ENCODE measurements around the gene MTX2.
"Not testable (repeated sequence)": the region's sequence is repeated elsewhere in the genome, so short reads cannot be mapped to it uniquely, and the experiment has no call there.

Gene MTX2

DNA sequence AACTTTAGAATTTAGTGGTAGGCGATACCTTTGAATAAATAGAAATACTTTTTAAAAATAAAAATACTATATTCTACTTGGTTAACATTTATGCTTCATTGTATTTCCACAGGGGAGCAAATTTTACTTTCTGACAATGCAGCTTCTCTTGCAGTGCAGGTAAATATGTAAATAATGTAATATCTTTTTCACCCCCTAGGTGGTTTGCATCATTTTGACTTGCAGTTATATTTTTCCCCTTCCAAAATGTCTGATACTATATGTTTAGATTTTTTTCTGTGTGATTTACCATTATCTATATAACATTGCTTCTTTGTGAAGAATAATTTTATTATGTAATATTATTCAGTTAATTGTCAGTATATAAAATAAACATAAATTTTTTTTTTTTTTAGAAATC, 28.5 kb downstream of the MTX2 start:
- TF ChIP-seq, protein P1, sequence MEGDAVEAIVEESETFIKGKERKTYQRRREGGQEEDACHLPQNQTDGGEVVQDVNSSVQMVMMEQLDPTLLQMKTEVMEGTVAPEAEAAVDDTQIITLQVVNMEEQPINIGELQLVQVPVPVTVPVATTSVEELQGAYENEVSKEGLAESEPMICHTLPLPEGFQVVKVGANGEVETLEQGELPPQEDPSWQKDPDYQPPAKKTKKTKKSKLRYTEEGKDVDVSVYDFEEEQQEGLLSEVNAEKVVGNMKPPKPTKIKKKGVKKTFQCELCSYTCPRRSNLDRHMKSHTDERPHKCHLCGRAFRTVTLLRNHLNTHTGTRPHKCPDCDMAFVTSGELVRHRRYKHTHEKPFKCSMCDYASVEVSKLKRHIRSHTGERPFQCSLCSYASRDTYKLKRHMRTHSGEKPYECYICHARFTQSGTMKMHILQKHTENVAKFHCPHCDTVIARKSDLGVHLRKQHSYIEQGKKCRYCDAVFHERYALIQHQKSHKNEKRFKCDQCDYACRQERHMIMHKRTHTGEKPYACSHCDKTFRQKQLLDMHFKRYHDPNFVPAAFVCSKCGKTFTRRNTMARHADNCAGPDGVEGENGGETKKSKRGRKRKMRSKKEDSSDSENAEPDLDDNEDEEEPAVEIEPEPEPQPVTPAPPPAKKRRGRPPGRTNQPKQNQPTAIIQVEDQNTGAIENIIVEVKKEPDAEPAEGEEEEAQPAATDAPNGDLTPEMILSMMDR (conservative IDR thresholded peaks at IDR 0.05; ENCODE audit: low read depth, low read length), result no peak
- DNase-seq (ENCODE audit: low read depth), result no peak
- no peak overlapping the region for H3K4me3 ChIP-seq (ENCODE audit: low read length)

DNA sequence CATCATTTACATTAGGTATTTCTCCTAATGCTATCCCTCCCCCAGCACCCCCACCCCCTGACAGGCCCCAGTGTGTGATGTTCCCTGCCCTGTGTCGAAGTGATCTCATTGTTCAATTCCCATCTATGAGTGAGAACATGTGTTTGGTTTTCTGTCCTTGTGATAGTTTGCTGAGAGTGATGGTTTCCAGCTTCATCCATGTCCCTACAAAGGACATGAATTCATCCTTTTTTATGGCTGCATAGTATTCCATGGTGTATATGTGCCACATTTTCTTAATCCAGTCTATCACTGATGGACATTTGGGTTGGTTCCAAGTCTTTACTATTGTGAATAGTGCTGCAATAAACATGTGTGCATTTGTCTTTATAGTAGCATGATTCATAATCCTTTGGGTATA, 36.8 kb downstream of the MTX2 start:
- H3K4me3 ChIP-seq (ENCODE audit: low read length); DNase-seq (ENCODE audit: low read depth): not testable (repeated sequence)

DNA sequence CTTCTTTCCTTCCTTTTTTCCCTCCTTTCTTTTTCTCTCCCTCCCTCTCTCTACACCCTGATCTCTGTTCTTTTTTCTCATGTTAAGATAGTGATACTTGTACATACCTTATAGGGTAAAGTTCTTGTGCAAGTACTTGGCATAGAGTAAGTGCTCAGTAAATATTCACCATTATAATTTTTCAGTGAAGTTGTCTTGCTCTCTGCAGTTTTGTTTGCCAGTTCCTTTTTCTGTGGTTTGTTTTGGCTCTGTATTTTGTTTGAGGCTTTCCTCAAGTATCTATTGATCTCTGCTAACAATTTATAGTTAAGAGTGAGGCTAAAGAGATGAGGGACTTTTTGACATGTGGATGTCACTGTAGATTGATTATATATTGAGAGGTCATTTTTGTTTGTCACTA, 48.0 kb downstream of the MTX2 start:
- no peak for DNase-seq (ENCODE audit: low read depth)
- TF ChIP-seq, protein P1 (conservative IDR thresholded peaks at IDR 0.05; ENCODE audit: low read depth, low read length), result no peak
- no peak overlapping the region for H3K4me3 ChIP-seq (ENCODE audit: low read length)

DNA sequence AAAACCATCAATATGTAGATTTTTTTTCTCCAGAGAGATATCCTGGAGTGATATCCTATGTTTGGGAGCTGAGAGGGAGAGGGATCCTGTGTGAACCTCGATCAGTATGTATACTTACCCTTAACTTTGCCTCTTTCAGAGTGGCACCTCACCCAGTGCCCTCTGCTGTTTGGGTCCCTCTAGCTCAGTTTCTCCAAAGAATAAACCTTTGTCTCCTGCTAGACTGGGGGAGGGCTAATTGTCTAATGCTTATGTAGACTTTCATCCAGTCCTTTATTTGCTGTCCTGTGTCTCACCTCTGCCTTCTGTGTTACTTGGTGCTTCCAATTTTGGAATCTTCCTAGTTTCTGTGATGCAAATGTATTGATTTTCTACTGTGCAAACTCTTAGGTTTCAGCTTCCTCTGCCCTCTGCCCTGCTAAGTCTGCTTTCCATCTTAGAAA, 48.4 kb downstream of the MTX2 start:
- H3K4me3 ChIP-seq (ENCODE audit: low read length), result no peak overlapping the region
- TF ChIP-seq, protein P1 (conservative IDR thresholded peaks at IDR 0.05; ENCODE audit: low read depth, low read length), result no peak

DNA sequence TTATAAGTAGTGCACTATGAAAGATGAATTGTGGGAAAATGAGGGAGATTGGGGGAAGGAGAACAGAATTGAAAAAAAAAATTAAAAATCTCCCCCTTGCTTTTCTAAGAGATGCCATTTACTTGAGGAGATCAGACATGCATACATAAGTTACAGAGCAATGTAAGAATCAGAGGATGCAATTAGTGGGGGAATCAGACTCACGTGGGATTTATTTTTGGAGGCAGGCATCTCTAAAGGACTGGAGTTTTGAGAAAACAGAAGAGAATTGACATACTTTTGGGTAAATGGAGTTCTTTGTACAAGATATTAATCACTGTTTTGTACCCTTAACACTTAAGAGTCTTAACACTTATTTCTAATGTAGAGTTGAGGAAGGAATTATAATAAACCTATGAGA, 52.7 kb downstream of the MTX2 start:
- no peak overlapping the region for H3K4me3 ChIP-seq (ENCODE audit: low read length)
- TF ChIP-seq, protein P1 (conservative IDR thresholded peaks at IDR 0.05; ENCODE audit: low read depth, low read length), result no peak
- DNase-seq (ENCODE audit: low read depth), result no peak

More for the DNA sequence above, 48.4 kb downstream of the MTX2 start:
- DNase-seq (ENCODE audit: low read depth), result no peak

DNA sequence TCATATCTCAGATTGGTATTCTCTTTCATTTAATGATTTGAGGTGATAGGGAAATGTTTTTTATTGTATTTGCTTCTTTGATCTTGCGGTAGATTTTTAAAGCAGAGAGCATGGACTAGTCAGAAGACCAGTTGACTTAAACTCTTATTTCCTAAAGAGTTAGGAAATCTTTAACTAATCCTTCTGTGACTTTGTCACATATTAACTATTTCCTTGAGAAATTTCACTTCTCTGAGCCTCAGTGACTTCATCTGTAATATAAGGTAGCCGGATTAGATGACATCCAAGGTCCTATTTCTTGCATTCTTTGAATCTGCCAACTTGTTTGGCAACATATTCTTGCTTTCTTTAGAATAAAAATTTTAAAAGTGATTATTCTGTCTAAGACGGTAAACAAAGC, 55.6 kb downstream of the MTX2 start:
- no peak for DNase-seq (ENCODE audit: low read depth)
- TF ChIP-seq, protein P1 (conservative IDR thresholded peaks at IDR 0.05; ENCODE audit: low read depth, low read length), result no peak
- H3K4me3 ChIP-seq (ENCODE audit: low read length), result no peak overlapping the region

DNA sequence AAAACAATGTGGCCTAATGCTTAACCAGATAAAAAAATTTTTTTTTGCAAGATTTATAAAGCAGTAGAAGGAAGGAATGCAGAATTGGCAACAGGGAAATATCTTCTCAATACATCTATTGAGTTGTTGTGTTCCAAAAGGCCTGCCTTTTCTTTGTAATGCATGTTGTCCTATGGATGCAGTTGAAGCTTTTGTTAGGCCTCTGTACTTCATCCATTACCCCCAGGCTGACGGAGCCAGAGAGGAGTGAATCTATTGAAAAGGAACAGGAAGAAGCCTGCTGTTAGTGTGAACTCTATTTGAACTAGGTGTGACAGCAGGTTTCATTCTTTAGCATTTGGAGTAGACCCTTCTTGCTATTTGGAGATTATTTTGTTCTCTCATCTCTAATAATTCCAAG, 56.5 kb downstream of the MTX2 start:
- TF ChIP-seq, protein P1 (conservative IDR thresholded peaks at IDR 0.05; ENCODE audit: low read depth, low read length), result no peak
- no peak for DNase-seq (ENCODE audit: low read depth)

DNA sequence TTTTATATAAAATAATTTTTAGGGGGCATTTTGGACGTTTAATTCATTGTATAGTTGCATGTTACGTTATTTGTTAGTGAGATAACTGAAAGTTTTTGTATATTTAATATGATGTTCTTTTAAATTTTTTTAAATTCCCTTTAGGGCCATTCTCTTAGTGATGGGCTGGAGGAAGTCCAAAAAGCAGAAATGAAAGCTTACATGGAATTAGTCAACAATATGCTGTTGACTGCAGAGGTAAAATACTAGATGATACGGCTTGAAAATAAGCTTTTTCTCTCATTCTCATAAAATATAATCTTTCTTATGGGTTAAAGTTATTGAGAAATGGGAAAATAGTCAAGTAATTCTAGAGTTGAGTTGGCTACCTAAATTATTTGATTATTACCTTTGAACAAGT, 58.9 kb downstream of the MTX2 start:
- TF ChIP-seq, protein P1 (conservative IDR thresholded peaks at IDR 0.05; ENCODE audit: low read depth, low read length), result no peak
- H3K4me3 ChIP-seq (ENCODE audit: low read length), result no peak overlapping the region
- DNase-seq (ENCODE audit: low read depth), result no peak

More for the DNA sequence above, 56.5 kb downstream of the MTX2 start:
- no peak overlapping the region for H3K4me3 ChIP-seq (ENCODE audit: low read length)

Data from retinal pigment epithelial cell (primary cell).